ENCODE results near the gene BCAT1.
"Not testable (repeated sequence)": the region's sequence is repeated elsewhere in the genome, so short reads cannot be mapped to it uniquely, and the experiment has no call there.

BCAT1 gene

DNA sequence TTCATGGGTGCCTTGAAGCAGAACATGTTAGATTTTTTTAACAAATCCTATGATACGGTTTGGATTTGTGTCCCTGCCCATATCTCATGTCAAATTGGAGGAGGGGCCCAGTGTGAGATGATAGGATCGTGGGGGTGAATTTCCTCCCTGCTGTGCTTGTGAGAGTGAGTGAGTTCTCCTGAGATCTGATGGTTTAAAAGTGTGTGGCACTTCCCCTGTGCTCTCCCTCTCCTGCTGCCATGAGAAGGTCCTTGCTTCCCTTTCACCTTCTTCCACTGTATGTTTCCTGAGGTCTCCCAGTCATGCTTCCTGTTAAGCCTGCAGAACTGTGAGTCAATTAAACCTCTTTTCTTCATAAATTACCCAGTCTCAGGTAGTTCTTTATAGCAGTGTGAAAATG is 97.0 kb downstream of the BCAT1 start:
- not testable (repeated sequence) for DNase-seq

DNA sequence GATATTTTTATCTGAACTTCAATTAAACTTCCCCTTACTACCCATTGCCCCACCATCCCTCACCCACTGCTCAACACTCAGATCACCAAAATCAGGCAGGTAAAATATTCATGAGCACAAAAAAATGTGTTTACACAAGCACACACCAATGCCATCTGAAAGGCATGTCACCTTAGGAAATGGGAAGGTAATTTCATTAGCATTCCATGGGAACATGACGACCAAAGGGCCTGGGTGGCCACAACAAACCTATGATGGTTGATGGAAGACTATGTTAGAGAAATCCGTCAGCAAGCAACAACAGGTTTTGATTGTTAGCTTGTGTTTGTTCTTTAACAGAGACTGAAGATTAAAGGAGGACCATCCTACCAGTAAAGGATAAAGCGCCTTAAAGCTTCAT is 97.6 kb downstream of the BCAT1 start:
- DNase-seq: no peak

DNA sequence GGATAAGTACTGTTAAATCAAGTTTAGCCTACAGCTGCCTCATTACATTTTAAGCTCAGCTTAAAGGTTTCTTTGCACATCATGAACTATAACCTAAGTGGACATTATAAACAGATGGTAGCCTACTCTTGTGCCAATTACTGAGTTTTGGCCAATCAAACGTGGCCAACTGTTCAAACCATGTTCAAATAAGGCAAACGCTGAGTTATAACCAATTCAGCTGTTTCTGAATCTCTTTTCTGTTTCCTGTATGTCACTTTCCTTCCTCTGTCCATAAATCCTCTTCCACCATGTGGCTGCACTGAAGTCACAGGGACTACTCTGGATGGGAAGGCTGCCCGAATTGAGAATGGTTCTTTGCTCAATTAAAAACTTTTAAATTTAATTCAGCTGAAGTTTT is 98.4 kb downstream of the BCAT1 start:
- DNase-seq: no peak

DNA sequence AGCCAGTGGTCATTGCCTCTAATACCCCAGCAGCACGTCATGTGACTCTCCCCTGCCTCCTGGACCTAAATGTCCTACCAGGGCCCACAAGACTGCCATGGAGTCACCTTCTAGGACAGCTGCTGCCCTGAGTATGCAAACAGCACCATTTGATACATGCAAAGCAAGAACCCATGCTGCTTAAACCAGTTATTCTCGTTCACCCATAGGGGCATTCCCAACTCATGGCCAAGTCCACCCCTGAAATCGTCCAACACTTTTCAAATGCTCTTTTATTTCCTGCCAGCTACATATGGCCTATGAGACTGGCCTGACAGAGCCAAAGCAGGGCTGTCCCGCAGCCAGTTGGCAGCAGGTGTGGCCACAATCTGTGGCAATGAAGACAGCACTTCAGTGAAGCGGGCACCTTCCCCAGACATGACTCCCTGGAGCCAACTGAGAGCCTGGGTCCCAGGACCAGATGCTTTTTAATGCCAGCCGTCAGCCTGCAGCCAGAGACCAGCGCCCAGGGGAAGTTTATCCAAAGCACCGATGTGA is 99.9 kb downstream of the BCAT1 start:
- no peak for DNase-seq

DNA sequence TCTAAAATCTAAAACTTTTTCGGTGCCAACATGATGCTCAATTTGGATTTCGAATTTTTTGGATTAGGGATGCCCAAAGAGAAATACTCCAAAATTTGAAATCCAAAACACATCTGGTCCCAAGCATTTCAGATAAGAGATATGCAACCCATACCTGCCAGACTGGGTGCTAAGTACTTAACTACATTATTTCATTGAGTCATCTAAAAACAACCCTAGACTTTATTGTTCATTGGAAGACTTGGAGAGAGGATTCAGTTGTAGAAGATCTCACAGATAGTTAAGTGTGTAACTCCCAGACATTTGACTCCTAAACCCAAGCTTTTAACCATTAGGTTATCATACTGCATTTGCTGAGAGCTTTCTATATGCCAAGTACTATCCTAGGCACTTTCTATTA is 102.2 kb downstream of the BCAT1 start:
- DNase-seq: no peak

DNA sequence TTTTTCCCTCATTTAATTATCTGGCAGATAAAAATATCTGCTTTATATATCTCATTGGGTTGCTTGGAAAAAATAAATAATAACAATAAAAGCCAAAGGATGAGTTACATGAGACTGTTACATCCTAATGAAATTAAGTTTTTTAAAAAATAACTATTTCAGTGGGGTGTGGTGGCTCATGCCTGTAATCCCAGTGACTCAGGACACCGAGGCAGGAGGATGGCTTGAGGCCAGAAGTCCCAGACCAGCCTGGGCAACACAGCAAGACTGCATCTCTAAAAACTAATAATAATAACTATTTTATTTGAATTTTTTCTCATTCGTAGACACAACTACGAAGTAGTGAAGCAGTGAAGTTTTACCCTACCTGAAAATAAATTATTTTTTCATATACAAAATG is 103.3 kb downstream of the BCAT1 start:
- no peak for DNase-seq

DNA sequence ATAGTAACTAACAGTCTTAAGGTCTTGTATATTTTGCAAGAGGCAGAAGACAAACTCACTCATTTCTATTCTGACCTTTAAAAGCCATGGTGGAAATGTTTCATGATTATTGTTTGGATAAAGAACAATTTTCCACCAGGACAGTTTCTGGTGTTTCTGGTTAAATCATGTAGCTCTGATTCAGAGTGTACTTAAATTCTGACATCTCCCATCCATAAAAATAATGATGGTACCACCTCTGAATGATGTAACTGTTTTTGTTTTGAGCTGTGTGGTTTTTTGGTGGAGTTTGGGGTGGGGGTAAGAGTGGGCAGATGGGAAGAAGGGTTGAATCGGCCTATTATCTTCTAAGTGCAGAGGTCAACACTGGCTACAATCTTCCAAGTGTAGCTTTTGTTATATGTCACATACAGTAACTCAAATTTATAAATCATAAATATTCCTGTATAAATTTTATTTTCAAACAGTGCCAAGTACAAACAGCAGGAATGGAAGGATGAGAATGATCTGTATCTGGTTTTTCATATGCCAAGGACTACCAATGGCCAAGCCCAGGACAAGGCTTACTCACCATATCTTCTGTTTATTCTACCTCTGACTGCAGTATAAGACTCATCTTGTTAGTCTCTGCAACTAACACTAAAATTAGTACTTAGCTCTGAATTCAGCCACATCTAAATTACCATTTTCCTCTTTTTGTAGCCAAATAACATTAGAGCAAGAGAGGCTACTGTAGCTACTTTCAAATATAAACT is 108.7 kb downstream of the BCAT1 start:
- no peak for DNase-seq

DNA sequence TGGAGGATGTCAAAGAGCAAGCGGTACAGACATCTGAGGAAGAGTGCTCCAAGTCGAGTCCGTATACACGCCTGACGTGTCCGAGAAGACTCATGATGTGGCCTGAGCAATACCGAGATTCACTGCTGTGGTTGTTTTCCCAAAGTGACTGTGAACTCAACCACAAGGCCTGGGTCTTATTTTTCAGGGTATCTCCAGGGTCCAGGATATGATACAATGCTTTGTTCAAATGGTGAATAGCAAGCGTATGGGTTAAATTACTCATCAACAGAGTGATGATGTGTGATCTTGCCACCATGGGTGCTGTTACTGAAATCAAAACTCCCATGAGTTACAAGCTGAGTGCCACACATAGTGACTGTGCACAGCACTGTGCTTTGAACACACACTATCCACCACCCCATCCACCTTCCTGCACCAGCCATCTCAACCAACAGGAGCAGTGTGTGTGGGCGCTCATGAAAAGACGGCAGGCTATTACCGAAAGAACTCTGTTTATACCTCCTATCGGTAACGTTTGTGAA is 109.6 kb downstream of the BCAT1 start:
- DNase-seq: no peak

DNA sequence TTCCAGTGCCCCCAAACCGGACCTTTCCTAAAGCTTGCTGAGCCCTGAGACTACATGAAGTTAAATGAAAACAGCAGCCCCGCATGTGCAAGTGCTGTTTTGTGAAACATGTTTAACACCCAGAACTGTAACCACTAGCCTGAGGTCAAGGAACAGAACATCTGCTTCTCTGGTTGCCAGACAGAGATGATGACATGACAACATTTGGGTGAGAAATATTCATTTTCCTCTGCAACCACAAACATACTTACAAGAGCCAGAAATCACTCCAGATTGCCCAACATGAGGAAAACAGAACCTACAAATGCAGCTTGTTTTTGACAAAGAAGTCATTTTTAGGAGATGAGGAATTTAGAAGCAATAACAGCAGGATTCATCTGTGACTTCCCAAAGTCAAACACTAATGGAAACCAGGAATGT is 110.4 kb downstream of the BCAT1 start:
- DNase-seq: no peak

DNA sequence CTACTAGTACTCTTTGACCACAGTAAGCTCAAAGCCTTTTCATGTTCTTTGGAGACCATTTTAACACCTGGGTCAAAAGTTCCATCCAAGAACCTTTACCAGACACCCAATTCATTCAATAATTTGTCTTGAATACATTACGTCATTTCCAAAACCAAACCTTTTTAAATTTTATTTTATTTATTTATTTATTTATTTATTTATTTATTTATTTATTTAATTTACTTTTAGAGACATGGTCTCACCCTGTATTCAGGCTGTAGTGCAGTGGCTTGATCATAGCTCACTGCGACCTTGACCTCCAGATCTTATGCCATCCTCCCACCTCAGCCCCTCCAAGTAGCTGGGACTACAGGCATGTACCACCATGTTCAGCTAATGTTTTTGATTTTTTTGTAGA is 113.5 kb downstream of the BCAT1 start:
- no peak for DNase-seq

DNA sequence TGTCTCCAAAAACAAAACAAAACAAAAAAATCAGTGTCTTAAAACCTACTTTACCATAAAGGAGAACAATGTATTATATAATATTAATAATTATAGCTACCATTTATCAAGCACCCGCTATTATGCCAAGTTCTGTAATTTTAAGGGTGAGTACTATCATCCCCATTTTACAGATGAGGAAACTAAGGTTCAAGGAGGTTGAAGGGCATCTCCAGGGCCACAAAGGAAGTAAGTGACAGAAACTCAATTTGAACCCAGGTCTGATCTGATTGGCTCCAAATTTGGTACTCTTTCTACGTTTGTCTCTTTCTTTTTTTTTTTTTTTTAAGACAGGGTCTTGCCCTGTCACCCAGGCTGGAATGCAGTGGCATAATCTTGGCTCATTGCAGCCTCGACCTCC is 115.4 kb downstream of the BCAT1 start:
- DNase-seq: no peak

DNA sequence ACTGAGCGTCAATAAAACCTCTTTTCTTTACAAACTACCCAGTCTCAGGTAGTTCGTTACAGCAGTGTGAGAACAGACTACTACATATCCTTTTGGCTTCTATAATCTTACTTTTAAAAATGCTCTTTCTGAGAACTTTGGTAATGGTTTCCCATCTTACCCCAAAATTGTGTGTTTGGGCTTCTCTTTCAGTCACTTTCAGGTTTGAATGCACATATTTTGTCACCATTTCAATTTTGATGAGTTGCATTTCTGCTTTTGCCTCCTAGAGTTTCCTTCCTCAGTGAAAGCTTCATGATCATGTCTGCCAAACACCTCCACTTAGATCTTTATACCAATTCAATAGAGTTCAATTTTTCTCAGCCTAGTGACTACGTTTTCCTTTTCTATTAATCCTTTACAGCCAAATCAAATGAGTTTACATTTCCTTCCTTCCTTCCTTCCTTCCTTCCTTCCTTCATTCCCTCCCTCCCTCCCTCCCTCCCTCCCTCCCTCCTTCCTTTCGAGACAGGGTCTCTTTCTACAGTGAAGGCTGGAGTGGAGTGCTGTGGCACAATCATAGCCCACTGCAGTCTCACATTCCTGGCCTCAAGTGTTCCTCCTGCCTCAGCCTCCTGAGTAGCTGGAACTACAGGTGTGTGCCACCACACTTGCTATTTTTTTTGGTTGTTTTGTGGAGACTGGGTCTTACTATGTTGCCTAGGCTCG is 124.9 kb downstream of the BCAT1 start:
- DNase-seq: no peak

DNA sequence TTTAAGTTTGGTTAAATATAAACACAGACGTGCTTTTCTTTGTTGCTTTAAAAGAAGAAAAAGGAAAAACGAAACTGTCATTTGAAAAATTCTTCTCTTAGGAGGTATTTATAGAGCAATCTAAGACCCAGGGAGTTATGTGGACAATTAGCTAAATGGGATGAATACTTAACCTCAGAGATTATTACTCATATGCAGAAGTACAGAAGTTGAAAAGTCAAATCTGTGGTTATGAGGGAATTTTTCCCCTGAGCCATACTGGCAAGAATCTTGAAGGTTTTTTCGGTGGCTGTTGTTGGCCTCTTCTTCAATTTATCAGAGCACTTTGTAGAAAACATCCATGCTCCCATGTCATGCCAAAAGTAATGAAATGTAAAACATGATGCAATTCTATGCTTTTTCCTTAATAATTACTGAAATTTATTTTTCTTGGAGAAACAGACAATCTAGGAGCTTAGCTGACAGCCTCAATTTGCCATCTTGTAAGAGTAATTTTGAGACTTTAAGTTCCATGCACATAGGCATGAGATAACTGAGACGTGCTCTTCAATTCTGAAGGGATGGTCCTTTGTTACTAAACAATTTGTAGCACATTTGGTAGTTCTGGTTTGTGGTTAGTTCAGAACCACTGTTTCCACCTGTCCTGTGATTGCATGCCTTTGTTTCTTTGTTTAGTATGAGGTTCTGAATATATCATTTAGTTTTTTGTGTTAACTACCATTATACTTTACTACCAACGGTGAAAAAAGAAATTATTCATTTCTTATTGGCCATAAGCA is 126.6 kb downstream of the BCAT1 start:
- no peak for DNase-seq

DNA sequence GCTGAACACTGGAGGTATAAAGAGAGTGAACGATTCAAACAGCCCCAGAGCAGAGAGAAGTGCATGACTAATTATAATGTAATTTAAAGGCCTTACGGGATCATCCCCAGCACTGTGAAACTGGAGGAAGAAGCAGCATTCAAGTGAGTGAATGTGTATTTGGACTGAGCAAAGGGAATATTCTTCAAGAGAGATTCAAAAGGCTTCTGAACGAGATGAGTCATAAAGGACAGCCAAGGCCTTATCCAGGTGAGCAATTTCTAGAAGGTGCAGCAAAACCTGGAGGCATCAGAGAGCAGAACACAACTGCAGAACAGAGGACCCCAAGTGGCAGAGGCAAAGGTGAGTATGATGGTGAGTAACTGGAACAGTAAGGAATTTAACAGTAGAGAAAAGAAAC is 127.2 kb downstream of the BCAT1 start:
- no peak for DNase-seq

DNA sequence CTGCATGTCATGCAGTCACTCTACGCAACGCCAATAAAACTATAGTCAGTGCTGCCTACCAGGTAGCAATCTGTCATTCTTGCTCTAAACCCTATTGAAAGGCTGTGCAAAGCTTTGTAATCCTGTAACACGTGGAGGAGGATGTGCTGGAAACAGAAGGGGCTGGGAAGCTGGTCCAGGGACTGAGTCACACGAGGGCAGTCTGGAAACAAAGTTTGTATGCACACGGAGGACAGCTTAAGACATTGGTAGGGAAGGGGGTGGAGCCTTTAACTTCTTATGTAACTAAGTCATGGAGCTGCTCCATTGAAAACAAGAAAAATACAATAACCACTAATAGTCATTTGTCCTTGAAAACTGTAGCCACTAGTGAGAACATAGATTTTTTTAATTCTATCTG is 128.0 kb downstream of the BCAT1 start:
- no peak for DNase-seq

DNA sequence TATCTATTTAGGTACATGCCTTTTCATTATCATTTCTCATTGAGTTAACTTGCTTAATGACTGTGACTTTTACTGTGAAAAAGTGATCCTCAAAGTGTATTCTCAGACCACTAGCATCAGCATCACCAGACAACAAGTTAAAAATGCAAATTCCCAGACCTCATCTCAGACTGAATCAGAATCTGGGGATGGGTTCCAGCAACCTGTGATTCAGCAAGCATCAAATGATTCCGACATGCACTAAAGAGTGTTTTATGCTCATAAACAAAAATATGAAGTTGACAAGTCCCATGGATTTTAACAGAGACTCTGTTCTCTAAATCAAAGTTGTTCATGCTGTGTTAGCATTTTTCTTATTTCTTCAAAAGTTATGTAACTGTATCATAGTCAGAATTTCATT is 130.6 kb downstream of the BCAT1 start:
- DNase-seq: no peak

DNA sequence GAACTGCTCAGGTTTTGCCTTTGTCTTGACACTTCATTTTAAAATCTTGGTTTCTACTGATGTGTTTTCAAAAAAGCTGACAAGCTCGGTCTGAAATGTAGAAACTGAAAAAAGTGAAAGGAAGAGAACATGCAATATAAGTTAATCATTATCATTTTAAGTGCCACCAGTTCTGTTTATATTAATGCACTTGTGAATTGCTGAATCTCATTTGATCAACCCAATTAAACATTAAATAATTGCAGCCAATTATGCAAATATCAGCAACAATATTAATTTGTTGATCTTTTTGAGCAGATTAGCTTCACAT is 133.8 kb downstream of the BCAT1 start:
- no peak for DNase-seq

DNA sequence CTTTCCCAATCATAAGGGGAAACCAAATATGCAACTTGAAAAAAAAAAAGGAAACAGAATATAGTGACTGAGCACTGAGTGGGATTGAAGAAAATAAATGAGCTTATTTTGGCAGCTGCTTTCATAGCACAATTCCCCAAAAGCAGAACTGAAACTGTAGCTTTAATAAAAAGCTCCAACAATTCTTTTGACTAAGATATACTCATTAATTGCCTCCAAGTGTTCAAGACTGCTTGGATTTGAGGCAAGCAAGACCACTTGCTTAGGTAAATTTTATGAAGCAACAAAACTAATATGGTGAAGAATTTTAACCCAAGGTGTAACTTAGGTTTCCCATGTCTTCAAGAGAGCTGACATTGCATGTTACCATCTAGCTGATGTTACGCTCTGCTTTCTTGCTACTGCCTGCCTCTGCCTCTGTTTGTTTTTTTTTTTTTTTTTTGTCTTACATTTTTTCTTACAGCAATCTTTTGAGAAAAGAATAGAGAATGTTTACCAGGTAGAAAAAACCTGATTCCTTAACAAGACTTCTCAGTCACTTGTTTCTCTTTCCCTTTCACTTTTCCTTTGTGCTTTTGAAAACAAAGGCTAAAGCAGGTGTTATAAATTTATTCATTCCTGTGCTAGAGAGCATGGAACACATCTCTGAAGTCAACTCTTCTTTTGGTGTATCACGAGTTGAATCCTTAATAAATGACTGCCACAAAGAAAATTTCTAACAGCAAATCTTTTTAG is 134.4 kb downstream of the BCAT1 start:
- DNase-seq: no peak

DNA sequence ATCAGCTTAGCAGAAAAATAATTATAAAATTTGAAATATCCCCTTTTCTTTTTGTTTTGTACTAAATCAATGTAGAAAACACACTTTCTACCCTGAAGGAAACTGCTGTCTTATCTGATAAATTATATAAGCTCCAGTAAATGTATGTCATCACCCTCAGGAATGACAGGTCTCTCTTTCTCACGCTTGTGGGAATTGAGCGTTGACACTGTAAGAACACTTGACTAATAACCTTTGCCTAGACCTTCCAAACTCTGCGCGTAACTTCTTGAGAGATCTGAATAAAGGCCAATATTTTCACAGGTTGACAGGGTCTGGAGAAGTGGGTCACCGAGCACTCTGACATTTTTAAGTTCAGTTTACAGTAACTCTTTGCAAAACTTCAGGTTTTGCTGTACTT is 138.5 kb downstream of the BCAT1 start:
- DNase-seq: no peak

DNA sequence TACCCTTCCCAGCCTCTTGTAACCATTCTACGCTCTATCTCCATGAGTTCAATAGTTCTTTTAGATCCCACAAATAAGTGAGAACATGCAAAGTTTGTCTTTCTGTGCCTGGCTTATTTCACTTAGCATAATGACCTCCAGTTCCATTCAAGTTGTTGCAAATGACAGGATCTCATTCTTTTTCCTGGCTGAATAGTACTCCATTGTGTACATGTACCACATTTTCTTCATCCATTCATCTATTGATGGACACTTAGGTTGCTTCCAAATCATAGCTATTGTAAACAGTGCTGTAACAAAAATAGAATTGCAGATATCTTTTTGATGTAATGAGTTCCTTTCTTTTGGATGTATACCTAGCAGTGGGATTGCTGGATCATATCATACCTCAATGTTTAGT is 139.6 kb downstream of the BCAT1 start:
- not testable (repeated sequence) for DNase-seq

DNA sequence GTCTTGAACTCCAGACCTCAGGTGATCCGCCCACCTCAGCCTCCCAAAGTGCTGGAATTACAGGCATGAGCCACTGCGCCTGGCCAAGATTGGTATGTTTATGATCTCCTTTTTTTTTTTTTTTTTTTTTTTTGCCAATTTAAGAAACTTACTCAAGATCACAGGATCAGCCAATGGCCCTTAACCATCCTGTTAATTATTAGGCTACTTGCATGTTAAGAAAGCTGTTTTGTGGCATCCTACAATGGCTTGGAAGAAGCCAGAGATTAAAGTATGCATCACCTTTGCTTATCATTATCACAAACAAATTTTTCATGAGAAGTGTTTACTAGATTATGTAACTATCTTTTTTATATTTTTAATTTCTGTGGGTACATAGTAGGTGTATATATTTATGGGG is 140.2 kb downstream of the BCAT1 start:
- no peak for DNase-seq

DNA sequence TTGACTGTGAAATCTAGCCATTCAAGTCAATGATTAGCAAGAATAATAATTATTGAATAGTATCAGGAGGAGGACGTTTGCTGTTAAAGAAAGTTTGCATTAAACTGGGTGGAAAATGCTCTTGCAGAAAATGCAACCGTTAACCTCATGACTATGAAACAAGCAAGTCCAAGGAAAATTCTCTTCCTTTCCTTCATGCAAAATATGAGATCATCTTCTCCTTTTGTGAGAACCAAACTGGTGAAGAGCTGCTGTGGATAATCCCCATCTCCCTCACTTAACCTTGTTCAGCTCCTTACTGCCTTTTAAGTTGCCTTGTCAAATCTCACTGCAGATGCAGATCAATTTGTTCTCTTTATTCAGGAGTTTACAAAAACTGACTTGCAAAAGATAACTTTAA is 142.5 kb downstream of the BCAT1 start:
- no peak for DNase-seq
